Measurements from ENCODE around the gene LRCH1. TPM values are rescaled to one million over a fixed set of nuclear protein-coding genes. Genes with fewer than 3 reads are reported as not detected.

LRCH1 gene
- polyA plus RNA-seq, 1 donor (not counting 4 experiments of a cell fraction or from before 2014, with no cell fraction given) = 16.2 TPM

GRCh38 chr13:46617229-46617721, 64.3 kb downstream of the LRCH1 start:
- no peak for TF ChIP-seq EZH2 (IDR thresholded peaks at IDR 0.05; ENCODE audit: low read length)
- TF ChIP-seq CTCF (optimal IDR thresholded peaks at IDR 0.05 in 1 of 3, IDR thresholded peaks at IDR 0.05 in 1 of 3, conservative IDR thresholded peaks at IDR 0.05 in 1 of 3; ENCODE audit: extremely low read depth in 1 of 3, insufficient read depth in 2 of 3, low read length in 3 of 3) = no peak
- dilution Hi-C loops (cut with MboI; ENCODE audit: extremely low pct_ligation_motif_present, low sequenced_read_pairs) = no loop called here
- H3K4me1 ChIP-seq (ENCODE audit: control insufficient read depth, extremely low read depth, insufficient read depth, low read length) = peaks cover 18% of the 10 kb centered on the region
- H4K20me1 ChIP-seq (ENCODE audit: control insufficient read depth, extremely low read depth, insufficient read depth, low read length) = no peaks in the 10 kb centered on the region
- no peaks in the 10 kb centered on the region for H3K27me3 ChIP-seq (ENCODE audit: control insufficient read depth, extremely low read depth, insufficient read depth, low read length)
- no peak overlapping the region for H3K27ac ChIP-seq (ENCODE audit: control insufficient read depth, insufficient read depth, low read length)
- no peaks in the 10 kb centered on the region for H3K9me3 ChIP-seq (ENCODE audit: control insufficient read depth, low read depth, low read length)
- no peak overlapping the region for H3K4me3 ChIP-seq (ENCODE audit: control insufficient read depth in 2 of 3, extremely low read depth in 1 of 3, insufficient read depth in 2 of 3, low read depth in 1 of 3, low read length in 3 of 3)
- no peaks in the 10 kb centered on the region for H3K9me1 ChIP-seq (ENCODE audit: control insufficient read depth, extremely low read depth, insufficient read depth, low read length)
- FAIRE-seq = no peak
- H3K9ac ChIP-seq (ENCODE audit: control insufficient read depth, extremely low read depth, insufficient read depth, low read length) = no peak overlapping the region
- H3K36me3 ChIP-seq (ENCODE audit: control insufficient read depth in 2 of 2, extremely low read depth in 1 of 2, insufficient read depth in 2 of 2, low read length in 2 of 2) = no peaks in the 10 kb centered on the region
- no peak overlapping the region for H3K4me2 ChIP-seq (ENCODE audit: control insufficient read depth, extremely low read depth, insufficient read depth, low read depth, low read length)
- no peak overlapping the region for H2AFZ ChIP-seq (ENCODE audit: control insufficient read depth, low read length)
- no peak for DNase-seq (ENCODE audit: low read depth, low spot score)
- H3K79me2 ChIP-seq (ENCODE audit: control insufficient read depth, insufficient read depth, low read length) = peaks cover 84% of the 10 kb centered on the region

- H3K27ac ChIP-seq (ENCODE audit: control insufficient read depth, insufficient read depth, low read length) = no peak overlapping the region
- H3K79me2 ChIP-seq (ENCODE audit: control insufficient read depth, insufficient read depth, low read length) = peaks cover 84% of the 10 kb centered on the region
- H2AFZ ChIP-seq (ENCODE audit: control insufficient read depth, low read length) = no peak overlapping the region
- H3K4me1 ChIP-seq (ENCODE audit: control insufficient read depth, extremely low read depth, insufficient read depth, low read length) = peaks cover 24% of the 10 kb centered on the region
- dilution Hi-C loops (cut with MboI; ENCODE audit: extremely low pct_ligation_motif_present, low sequenced_read_pairs) = no loop called here
- DNase-seq (ENCODE audit: low read depth, low spot score) (no peak), FAIRE-seq (no peak)
- peaks cover 3% of the 10 kb centered on the region for H4K20me1 ChIP-seq (ENCODE audit: control insufficient read depth, extremely low read depth, insufficient read depth, low read length)
- H3K9me3 ChIP-seq (ENCODE audit: control insufficient read depth, low read depth, low read length) = no peaks in the 10 kb centered on the region
- H3K27me3 ChIP-seq (ENCODE audit: control insufficient read depth, extremely low read depth, insufficient read depth, low read length) = no peaks in the 10 kb centered on the region
- H3K9ac ChIP-seq (ENCODE audit: control insufficient read depth, extremely low read depth, insufficient read depth, low read length) = no peak overlapping the region
- TF ChIP-seq CTCF (optimal IDR thresholded peaks at IDR 0.05 in 1 of 3, IDR thresholded peaks at IDR 0.05 in 1 of 3, conservative IDR thresholded peaks at IDR 0.05 in 1 of 3; ENCODE audit: extremely low read depth in 1 of 3, insufficient read depth in 2 of 3, low read length in 3 of 3) = no peak
- TF ChIP-seq EZH2 (IDR thresholded peaks at IDR 0.05; ENCODE audit: low read length) = no peak
- no peaks in the 10 kb centered on the region for H3K9me1 ChIP-seq (ENCODE audit: control insufficient read depth, extremely low read depth, insufficient read depth, low read length)
- no peak overlapping the region for H3K4me3 ChIP-seq (ENCODE audit: control insufficient read depth in 2 of 3, extremely low read depth in 1 of 3, insufficient read depth in 2 of 3, low read depth in 1 of 3, low read length in 3 of 3)
- H3K36me3 ChIP-seq (ENCODE audit: control insufficient read depth in 2 of 2, extremely low read depth in 1 of 2, insufficient read depth in 2 of 2, low read length in 2 of 2) = no peaks in the 10 kb centered on the region
- H3K4me2 ChIP-seq (ENCODE audit: control insufficient read depth, extremely low read depth, insufficient read depth, low read depth, low read length) = no peak overlapping the region
Observed at GRCh38 chr13:46617885-46618284, 64.9 kb downstream of the LRCH1 start.
